ENCODE measurements around the gene SLC35C1.

The SLC35C1 gene

GRCh38 chr11:45844822-45845578 lies 40.1 kb downstream of the SLC35C1 start:
- no peaks in the 10 kb centered on the region for H3K36me3 ChIP-seq (ENCODE audit: insufficient read depth, low read length)
- peaks cover 12% of the 10 kb centered on the region for H4K20me1 ChIP-seq (ENCODE audit: insufficient read depth, low read length, poor library complexity, severe bottlenecking)
- no peaks in the 10 kb centered on the region for H3K9me2 ChIP-seq (replicated peaks; ENCODE audit: low read depth, low read length)
- no peak overlapping the region for H3K9ac ChIP-seq (ENCODE audit: low read depth, low read length, poor library complexity, severe bottlenecking)
- peaks cover 32% of the 10 kb centered on the region for H3K4me1 ChIP-seq (ENCODE audit: insufficient read depth, low read length, poor library complexity, severe bottlenecking)
- no peaks in the 10 kb centered on the region for H3K9me3 ChIP-seq (ENCODE audit: insufficient read depth, low read depth, low read length)
- TF ChIP-seq EZH2phosphoT487 (IDR thresholded peaks at IDR 0.05; ENCODE audit: borderline replicate concordance) (no peak), CTCF (conservative IDR thresholded peaks at IDR 0.05; ENCODE audit: low read length) (no peak)
- H3K4me2 ChIP-seq (ENCODE audit: low read depth, low read length, poor library complexity, severe bottlenecking): no peak overlapping the region
- no peak overlapping the region for H2AFZ ChIP-seq (ENCODE audit: low read length)
- H3K4me3 ChIP-seq (ENCODE audit: low read length, poor library complexity, severe bottlenecking): no peak overlapping the region
- peaks cover 2% of the 10 kb centered on the region; the same call in 1 of the 2 replicates for H3F3A ChIP-seq (ENCODE audit: low read depth)
- no peaks in the 10 kb centered on the region for H3K27me3 ChIP-seq (ENCODE audit: insufficient read depth, low read length, poor library complexity, severe bottlenecking)
- H3K79me2 ChIP-seq (ENCODE audit: insufficient read depth, low read length): peaks cover 21% of the 10 kb centered on the region

- Histone ChIP-seq H3K36me3 (ENCODE audit: insufficient read depth, low read length) (no peaks in the 10 kb centered on the region), H3K4me3 (ENCODE audit: low read length, poor library complexity, severe bottlenecking) (peak overlapping the region; percentile 88), H4K20me1 (ENCODE audit: insufficient read depth, low read length, poor library complexity, severe bottlenecking) (peaks cover 18% of the 10 kb centered on the region), H3F3A (ENCODE audit: low read depth) (peaks cover 2% of the 10 kb centered on the region; the same call in 1 of the 2 replicates), H3K9me2 (replicated peaks; ENCODE audit: low read depth, low read length) (no peaks in the 10 kb centered on the region), H3K4me2 (ENCODE audit: low read depth, low read length, poor library complexity, severe bottlenecking) (peak overlapping the region; percentile 67), H3K79me2 (ENCODE audit: insufficient read depth, low read length) (peaks cover 34% of the 10 kb centered on the region), H3K4me1 (ENCODE audit: insufficient read depth, low read length, poor library complexity, severe bottlenecking) (peaks cover 44% of the 10 kb centered on the region), H2AFZ (ENCODE audit: low read length) (no peak overlapping the region; the same call in 1 of the 2 replicates), H3K27me3 (ENCODE audit: insufficient read depth, low read length, poor library complexity, severe bottlenecking) (no peaks in the 10 kb centered on the region), H3K9ac (ENCODE audit: low read depth, low read length, poor library complexity, severe bottlenecking) (peak overlapping the region; percentile 64), H3K9me3 (ENCODE audit: insufficient read depth, low read depth, low read length) (no peaks in the 10 kb centered on the region)
- TF ChIP-seq CTCF (conservative IDR thresholded peaks at IDR 0.05; ENCODE audit: low read length) (no peak), EZH2phosphoT487 (IDR thresholded peaks at IDR 0.05; ENCODE audit: borderline replicate concordance) (no peak)
Observed at GRCh38 chr11:45846174-45846675, 41.3 kb downstream of the SLC35C1 start.

GRCh38 chr11:45846974-45847910 lies 42.3 kb downstream of the SLC35C1 start, which contains the start of gene CRY2:
CRY2 (plus strand) TSS chr11:45847475; CDS start chr11:45847491, 16 bp downstream.
- H3K9me3 ChIP-seq (ENCODE audit: insufficient read depth, low read depth, low read length): no peaks in the 10 kb centered on the region
- H3F3A ChIP-seq (ENCODE audit: low read depth): 0 out of 2 replicates have a peak, but pooled peaks cover 2% of the 10 kb centered on the region
- H3K9ac ChIP-seq (ENCODE audit: low read depth, low read length, poor library complexity, severe bottlenecking): peak within 1 kb of the TSS; percentile 80
- no peaks in the 10 kb centered on the region for H3K36me3 ChIP-seq (ENCODE audit: insufficient read depth, low read length)
- TF ChIP-seq EZH2phosphoT487 (IDR thresholded peaks at IDR 0.05; ENCODE audit: borderline replicate concordance) (no peak), CTCF (conservative IDR thresholded peaks at IDR 0.05; ENCODE audit: low read length) (no peak)
- peak within 1 kb of the TSS; percentile 88 for H3K4me3 ChIP-seq (ENCODE audit: low read length, poor library complexity, severe bottlenecking)
- peaks cover 51% of the 10 kb centered on the region for H3K4me1 ChIP-seq (ENCODE audit: insufficient read depth, low read length, poor library complexity, severe bottlenecking)
- H2AFZ ChIP-seq (ENCODE audit: low read length): peak within 1 kb of the TSS; percentile 80
- peaks cover 21% of the 10 kb centered on the region for H4K20me1 ChIP-seq (ENCODE audit: insufficient read depth, low read length, poor library complexity, severe bottlenecking)
- peak within 1 kb of the TSS; percentile 89 for H3K4me2 ChIP-seq (ENCODE audit: low read depth, low read length, poor library complexity, severe bottlenecking)
- peaks cover 42% of the 10 kb centered on the region for H3K79me2 ChIP-seq (ENCODE audit: insufficient read depth, low read length)
- no peaks in the 10 kb centered on the region for H3K9me2 ChIP-seq (replicated peaks; ENCODE audit: low read depth, low read length)
- no peaks in the 10 kb centered on the region for H3K27me3 ChIP-seq (ENCODE audit: insufficient read depth, low read length, poor library complexity, severe bottlenecking)

All from Loucy (cell line).